Keratinocyte (primary cell): ENCODE measurements around the gene G6PC3. TPM values are rescaled to one million over a fixed set of nuclear protein-coding genes. Genes with fewer than 3 reads are reported as not detected.

Experiments used
- DNase-seq: peaks from one replicate; pipeline ENCODE4 v3.0.0-alpha.2; 2011; ENCODE audit warnings: low read depth, missing footprints, low spot score
- FAIRE-seq: peaks from 2 replicates; lab custom pipeline; 2011; peaks lifted over from hg19 to GRCh38; lab: Jason Lieb, UNC
- H2AFZ ChIP-seq: 2 replicates; pipeline ENCODE4 v1.6.0; 2012; ENCODE audit warnings: low read length, control low read depth, inconsistent platforms; ENCODE audit not compliant: control insufficient read depth
- H3K27ac ChIP-seq: 2 replicates; pipeline ENCODE4 v1.5.1; 2011; ENCODE audit warnings: low read length; ENCODE audit not compliant: control insufficient read depth, insufficient read depth
- H3K27me3 ChIP-seq: 3 replicates; pipeline ENCODE4 v1.6.0; 2011; ENCODE audit warnings: low read length; ENCODE audit not compliant: control insufficient read depth, insufficient read depth; ENCODE audit errors: extremely low read depth
- H3K36me3 ChIP-seq, 2 experiments: 2 replicates in 1 of 2; 3 replicates in 1 of 2; pipeline ENCODE4 v1.5.1; 2011; ENCODE audit warnings: low read length in 2 of 2, mild to moderate bottlenecking in 1 of 2; ENCODE audit not compliant: control insufficient read depth in 2 of 2, insufficient read depth in 2 of 2; ENCODE audit errors: extremely low read depth in 1 of 2
- H3K4me1 ChIP-seq: 3 replicates; pipeline ENCODE4 v1.5.1; 2011; ENCODE audit warnings: low read length; ENCODE audit not compliant: control insufficient read depth, insufficient read depth; ENCODE audit errors: extremely low read depth
- H3K4me2 ChIP-seq: 3 replicates; pipeline ENCODE4 v1.6.0; 2011; ENCODE audit warnings: low read depth, low read length; ENCODE audit not compliant: control insufficient read depth, insufficient read depth; ENCODE audit errors: extremely low read depth
- H3K4me3 ChIP-seq, 3 experiments: fragments of 200-600 bp in 1 of 3; sonication (generic) in 1 of 3; 2 replicates in 2 of 3; 3 replicates in 1 of 3; pipeline ENCODE4 v1.5.1; 2011 to 2016; ENCODE audit warnings: low read length in 3 of 3, mild to moderate bottlenecking in 3 of 3, control low read depth in 2 of 3, inconsistent platforms in 1 of 3, low read depth in 1 of 3, mixed read lengths in 1 of 3, mixed run types in 1 of 3, moderate library complexity in 1 of 3; ENCODE audit not compliant: control insufficient read depth in 2 of 3, insufficient read depth in 2 of 3; ENCODE audit errors: extremely low read depth in 1 of 3
- H3K79me2 ChIP-seq: 2 replicates; pipeline ENCODE4 v1.6.0; 2012; ENCODE audit warnings: low read length; ENCODE audit not compliant: control insufficient read depth, insufficient read depth
- H3K9ac ChIP-seq: 3 replicates; pipeline ENCODE4 v1.6.0; 2011; ENCODE audit warnings: low read length; ENCODE audit not compliant: control insufficient read depth, insufficient read depth; ENCODE audit errors: extremely low read depth
- H3K9me1 ChIP-seq: 3 replicates; pipeline ENCODE4 v1.6.0; 2011; ENCODE audit warnings: low read length; ENCODE audit not compliant: control insufficient read depth, insufficient read depth; ENCODE audit errors: extremely low read depth
- H3K9me3 ChIP-seq: 2 replicates; pipeline ENCODE4 v1.5.1; 2012; ENCODE audit warnings: low read depth, low read length; ENCODE audit not compliant: control insufficient read depth
- H4K20me1 ChIP-seq: 3 replicates; pipeline ENCODE4 v1.6.0; 2011; ENCODE audit warnings: low read length; ENCODE audit not compliant: control insufficient read depth, insufficient read depth; ENCODE audit errors: extremely low read depth
- EZH2 ChIP-seq: IDR thresholded peaks from one replicate; pipeline ENCODE4 v1.6.1; 2012; ENCODE audit warnings: inconsistent platforms, mild to moderate bottlenecking, low read length, moderate library complexity
- dilution Hi-C: fragments of 300-500 bp; cut with MboI; formaldehyde crosslinking; loops from one replicate; pipeline ENCODE4 v1.7.0; 2020; ENCODE audit warnings: low sequenced_read_pairs; ENCODE audit not compliant: extremely low pct_ligation_motif_present
- polyA plus RNA-seq, 5 experiments: library from polyadenylated mRNA; depleted of rRNA in 3 of 5; stranded (reverse) in 3 of 5; stranded (forward) in 1 of 5; unstranded in 1 of 5; fragments of >200 nt; gene quantifications; 1 replicate in 1 of 5; 2 replicates in 3 of 5; 3 replicates in 1 of 5; pipeline versions ENCODE4 v1.2.1 to v1.2.3, GENCODE V29; 2011 to 2012; ENCODE audit warnings: missing spikeins in 2 of 5, low read depth in 1 of 5, low replicate concordance in 1 of 5
- TF ChIP-seq, protein P1 (sequence below), 3 experiments: IDR thresholded peaks in 1 of 3; conservative IDR thresholded peaks in 1 of 3; optimal IDR thresholded peaks in 1 of 3; 2 replicates in 2 of 3; 3 replicates in 1 of 3; pipeline versions ENCODE3 to v1.5.1; 2011; ENCODE audit warnings: low read length in 3 of 3, mild to moderate bottlenecking in 3 of 3, moderate library complexity in 2 of 3, control low read depth in 1 of 3, inconsistent platforms in 1 of 3; ENCODE audit not compliant: insufficient read depth in 2 of 3; ENCODE audit errors: extremely low read depth in 1 of 3

G6PC3 gene
- polyA plus RNA-seq, 1 donor (not counting 4 experiments of a cell fraction or from before 2014, with no cell fraction given), result 28.0 TPM

DNA sequence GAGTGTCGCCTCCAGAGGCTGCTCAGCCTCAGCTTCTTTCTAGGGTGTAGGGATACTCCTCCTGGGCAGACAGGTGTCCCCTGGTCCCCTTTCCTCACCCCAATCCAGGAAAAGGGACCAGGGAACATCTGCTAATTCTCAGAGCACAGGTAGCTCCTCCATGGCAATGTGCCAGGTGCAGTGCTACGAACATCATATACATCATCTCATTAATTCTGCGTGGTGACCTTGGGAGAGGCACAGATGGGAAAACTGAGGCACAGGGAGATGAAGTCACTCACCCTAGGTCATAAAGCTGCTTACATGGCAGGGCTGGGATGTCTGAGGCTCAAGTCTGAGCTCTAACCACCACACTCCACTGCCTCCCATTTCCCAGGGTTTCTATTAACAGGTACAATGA lies 41.2 kb downstream of the G6PC3 start:
- Histone ChIP-seq H3K9me1 (no peaks in the 10 kb centered on the region), H3K4me3 (no peak overlapping the region), H3K4me2 (no peak overlapping the region), H3K4me1 (peaks cover 18% of the 10 kb centered on the region), H3K27me3 (peaks cover 5% of the 10 kb centered on the region), H3K79me2 (no peaks in the 10 kb centered on the region), H3K9me3 (no peaks in the 10 kb centered on the region), H3K36me3 (no peaks in the 10 kb centered on the region), H3K9ac (no peak overlapping the region), H4K20me1 (no peaks in the 10 kb centered on the region), H2AFZ (no peak overlapping the region), H3K27ac (no peak overlapping the region)
- dilution Hi-C loops, result no loop called here
- DNase-seq, result no peak
- FAIRE-seq, result no peak
- TF ChIP-seq, protein P1, sequence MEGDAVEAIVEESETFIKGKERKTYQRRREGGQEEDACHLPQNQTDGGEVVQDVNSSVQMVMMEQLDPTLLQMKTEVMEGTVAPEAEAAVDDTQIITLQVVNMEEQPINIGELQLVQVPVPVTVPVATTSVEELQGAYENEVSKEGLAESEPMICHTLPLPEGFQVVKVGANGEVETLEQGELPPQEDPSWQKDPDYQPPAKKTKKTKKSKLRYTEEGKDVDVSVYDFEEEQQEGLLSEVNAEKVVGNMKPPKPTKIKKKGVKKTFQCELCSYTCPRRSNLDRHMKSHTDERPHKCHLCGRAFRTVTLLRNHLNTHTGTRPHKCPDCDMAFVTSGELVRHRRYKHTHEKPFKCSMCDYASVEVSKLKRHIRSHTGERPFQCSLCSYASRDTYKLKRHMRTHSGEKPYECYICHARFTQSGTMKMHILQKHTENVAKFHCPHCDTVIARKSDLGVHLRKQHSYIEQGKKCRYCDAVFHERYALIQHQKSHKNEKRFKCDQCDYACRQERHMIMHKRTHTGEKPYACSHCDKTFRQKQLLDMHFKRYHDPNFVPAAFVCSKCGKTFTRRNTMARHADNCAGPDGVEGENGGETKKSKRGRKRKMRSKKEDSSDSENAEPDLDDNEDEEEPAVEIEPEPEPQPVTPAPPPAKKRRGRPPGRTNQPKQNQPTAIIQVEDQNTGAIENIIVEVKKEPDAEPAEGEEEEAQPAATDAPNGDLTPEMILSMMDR (optimal IDR thresholded peaks at IDR 0.05 in 1 of 3, IDR thresholded peaks at IDR 0.05 in 1 of 3, conservative IDR thresholded peaks at IDR 0.05 in 1 of 3; ENCODE audit: extremely low read depth in 1 of 3, insufficient read depth in 2 of 3, low read length in 3 of 3), result no peak
- TF ChIP-seq EZH2, result no peak

DNA sequence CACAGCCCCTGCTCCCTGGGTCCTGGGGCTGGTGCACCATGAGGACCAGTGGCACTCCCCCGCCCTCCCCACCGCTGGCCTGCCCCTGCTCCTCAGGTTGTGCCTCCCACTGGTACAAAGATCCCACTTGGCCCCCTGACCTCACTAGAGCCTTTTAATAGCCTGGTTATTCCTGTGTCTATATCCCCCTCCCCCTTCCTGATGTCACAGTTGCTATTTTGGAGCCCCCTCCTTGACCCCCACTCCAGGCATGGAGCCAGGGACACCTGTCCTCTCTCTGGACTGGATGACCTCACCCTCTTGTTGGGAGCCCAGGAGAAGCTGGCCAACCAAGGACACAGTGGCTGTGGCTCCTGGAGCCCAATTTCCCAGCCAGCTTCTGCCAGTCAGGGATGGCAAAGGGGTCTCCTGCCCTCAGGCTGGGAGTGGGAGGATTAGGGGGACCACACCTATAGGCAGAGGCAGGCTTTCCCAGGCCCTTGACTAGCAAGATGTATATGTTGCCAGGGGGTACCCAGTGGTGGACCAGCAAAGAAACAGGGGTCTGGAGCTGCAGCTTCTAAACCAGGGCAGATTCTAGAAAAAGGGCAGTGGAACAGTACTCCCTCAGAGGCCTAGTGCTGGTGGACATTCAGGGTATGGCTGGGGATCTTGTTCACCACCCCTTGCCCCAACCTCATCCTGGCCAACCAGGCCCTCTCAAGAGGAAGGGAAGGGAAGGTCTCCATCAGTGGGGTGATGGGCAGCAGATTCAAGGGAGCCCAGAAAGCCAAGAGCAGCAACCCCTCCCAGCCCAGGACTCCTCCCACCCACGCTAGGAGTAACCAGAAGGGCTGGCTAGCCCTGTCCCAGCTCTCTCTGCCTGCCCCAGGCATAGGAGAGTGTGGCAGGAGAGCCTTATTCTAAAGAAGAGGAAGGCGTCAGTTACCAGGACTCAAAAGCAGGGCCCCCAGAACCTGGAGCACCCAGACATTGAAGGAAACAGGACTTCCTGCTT lies 42.0 kb downstream of the G6PC3 start:
- Histone ChIP-seq H3K9me1 (no peaks in the 10 kb centered on the region), H3K79me2 (no peaks in the 10 kb centered on the region), H3K9me3 (no peaks in the 10 kb centered on the region), H3K9ac (no peak overlapping the region), H3K4me1 (peaks cover 18% of the 10 kb centered on the region), H3K4me3 (no peak overlapping the region), H3K36me3 (no peaks in the 10 kb centered on the region), H4K20me1 (no peaks in the 10 kb centered on the region), H3K4me2 (no peak overlapping the region), H3K27me3 (peaks cover 5% of the 10 kb centered on the region), H2AFZ (no peak overlapping the region), H3K27ac (no peak overlapping the region)
- FAIRE-seq (no peak), DNase-seq (no peak)
- TF ChIP-seq, protein P1 (optimal IDR thresholded peaks at IDR 0.05 in 1 of 3, IDR thresholded peaks at IDR 0.05 in 1 of 3, conservative IDR thresholded peaks at IDR 0.05 in 1 of 3; ENCODE audit: extremely low read depth in 1 of 3, insufficient read depth in 2 of 3, low read length in 3 of 3), result no peak
- TF ChIP-seq EZH2, result no peak
- dilution Hi-C loops, result no loop called here
